Right lobe of liver (tissue), 6 donors: ENCODE data around the gene PHLDB2. TPM values are rescaled to one million over a fixed set of nuclear protein-coding genes. Genes with fewer than 3 reads are reported as not detected.

ENCODE experiments used
- ATAC-seq, 4 donors: fragments of 200-7000 bp; cut with Tn5 transposase; one replicate each; pipeline ENCODE4 v1.9.1; 2020; ENCODE audit warnings: mild to moderate bottlenecking in 4 of 4, moderate library complexity in 4 of 4
- DNase-seq, 3 donors: peaks; one replicate each; pipeline ENCODE4 v3.0.0-alpha.2; 2020
- H3K27ac ChIP-seq, 3 donors: fragments of 200-600 bp; one replicate each; pipeline ENCODE4 v1.8.0; 2022
- H3K27me3 ChIP-seq, 2 donors: fragments of 200-600 bp; one replicate each; pipeline ENCODE4 v1.8.0; 2022
- H3K36me3 ChIP-seq, 4 donors: fragments of 200-600 bp; sonication (generic) in 1 of 4; one replicate each; pipeline versions ENCODE4 v1.5.1 to v1.8.0; 2017 to 2022; ENCODE audit warnings: control low read depth in 1 of 4
- H3K4me1 ChIP-seq, 4 donors: fragments of 200-600 bp; sonication (generic) in 1 of 4; one replicate each; pipeline versions ENCODE4 v1.5.1 to v1.8.0; 2017 to 2022; ENCODE audit warnings: control low read depth in 1 of 4
- H3K4me3 ChIP-seq, 3 donors: fragments of 200-600 bp; one replicate each; pipeline ENCODE4 v1.8.0; 2022
- H3K9me3 ChIP-seq, 4 donors: fragments of 200-600 bp; sonication (generic) in 1 of 4; one replicate each; pipeline versions ENCODE4 v1.5.1 to v1.8.0; 2017 to 2022; ENCODE audit warnings: control low read depth in 1 of 4
- POLR2A ChIP-seq: fragments of 450-650 bp; IDR thresholded peaks from one replicate; pipeline ENCODE4 v1.6.1; 2017; ENCODE audit warnings: antibody characterized with exemption, mild to moderate bottlenecking
- WGBS: methylation state at CpG from one replicate; pipeline ENCODE4 v1.1.6; 2018; ENCODE audit warnings: low coverage, low lambda C conversion rate; ENCODE audit not compliant: insufficient coverage; ENCODE audit errors: missing lambda C conversion rate; 5-methylcytosine and 5-hydroxymethylcytosine counted together
- intact Hi-C, 2 donors: fragments of 100-400 bp; cut with DNase I; formaldehyde crosslinking; loops; one replicate each; pipeline versions ENCODE4 v1.11.2 to v1.14.1; 2022
- long read RNA-seq: library from polyadenylated mRNA; unstranded; transcript quantifications from one replicate; pipeline ENCODE4 v2.0.0, GENCODE V29; 2019
- total RNA-seq, 6 experiments: library from RNA; depleted of rRNA in 2 of 6; stranded (reverse); fragments of >200 nt in 2 of 6; fragmentation: NEBNext Ultra II Directional in 3 of 6; extraction: Animal tissue kit (Norgen Biotek cat#: 25700) in 3 of 6; gene quantifications; one replicate each; pipeline versions ENCODE4 v1.1.0 to v1.2.4, GENCODE V29; 2016 to 2023
- TF ChIP-seq, protein P1 (sequence below), 4 donors: fragments of 200-600 bp in 3 of 4; fragments of 450-650 bp in 1 of 4; IDR thresholded peaks; one replicate each; pipeline versions ENCODE4 v1.5.1 to v1.8.0; 2016 to 2022; ENCODE audit warnings: antibody characterized with exemption in 4 of 4, mild to moderate bottlenecking in 2 of 4
- donor health status: DM: no; HTN: yes; CAD: no.
- donor health status: DM: no; HTN: no; CAD: no.
- donor health status: DM: no; HTN: no; CAD: no.
- donor health status: DM: no; HTN: yes; CAD: no.
- donor health status: DM: no; HTN: yes; CAD: no.

Gene PHLDB2
- 10 to 100 TPM; 21.9 to 40.6 (median 31.2) TPM for total RNA-seq
- long read RNA-seq, partial matches to known transcripts, result 3 of 6 reads
- long read RNA-seq, other reads (novel, unspliced or antisense), result 3 of 6 reads

DNA sequence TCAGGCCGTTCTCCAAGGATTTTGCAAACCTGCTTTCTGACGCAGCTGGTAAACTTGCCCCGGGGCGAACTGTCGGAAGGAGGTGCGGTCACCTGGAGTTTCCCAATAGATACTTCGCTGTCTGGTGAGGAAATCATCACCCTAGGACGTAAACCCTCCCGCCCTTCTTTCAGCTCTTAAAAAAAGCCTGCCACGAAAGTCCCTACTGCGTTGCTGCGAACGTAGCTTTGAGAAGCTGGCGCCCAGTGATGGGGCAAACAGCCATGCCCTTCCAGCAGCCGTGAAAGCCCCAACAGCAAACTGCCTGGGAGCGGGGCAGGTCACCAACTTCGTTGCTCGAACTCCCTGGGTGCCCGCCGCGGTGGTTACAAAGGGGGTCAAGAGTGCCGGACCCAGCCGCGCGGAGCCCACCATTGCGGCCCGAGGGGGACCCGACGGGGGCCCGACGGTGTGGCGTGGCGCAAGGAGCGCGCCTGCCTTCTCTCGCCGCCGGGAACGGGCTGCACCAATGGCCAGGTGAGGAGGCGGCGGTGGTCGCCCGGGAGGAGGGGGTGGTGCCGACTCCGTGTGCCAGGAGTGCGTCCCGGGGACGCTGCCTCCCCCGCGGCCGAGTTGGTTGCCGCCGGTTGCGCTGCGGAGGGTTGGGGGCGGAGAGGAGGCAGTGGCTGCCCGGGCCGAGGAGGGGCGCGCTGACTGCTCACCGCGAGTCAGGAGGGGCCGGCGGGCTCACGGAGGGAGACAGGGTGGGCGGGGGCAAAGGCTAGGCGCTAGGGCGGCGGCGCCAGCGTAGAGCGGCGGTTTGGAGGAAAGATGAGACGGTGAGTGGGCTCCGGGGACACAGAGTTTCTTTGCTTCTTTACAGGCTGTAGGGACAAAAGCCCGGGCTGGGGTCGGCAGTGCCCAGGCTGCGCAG, at the start of gene PHLDB2:
Gene PHLDB2, plus strand, starts transcription at position 205 of the 913 bp plus-strand sequence. CDS start 24,813 bp downstream, outside the sequence.
- no peaks in the 10 kb centered on the region for H3K9me3 ChIP-seq
- DNase-seq, result peak; percentile 64 to 79 (median 71)
- peak; percentile 64 to 80 (median 66) for ATAC-seq
- H3K27ac ChIP-seq, result peak within 1 kb of the TSS; percentile 70 to 91 (median 79)
- H3K4me3 ChIP-seq, result peak within 1 kb of the TSS; percentile 54 to 73 (median 62)
- intact Hi-C loops, result no loop called here
- WGBS, result 0% methylated on average over 21 of the region's 78 CpGs
- TF ChIP-seq, protein P1, sequence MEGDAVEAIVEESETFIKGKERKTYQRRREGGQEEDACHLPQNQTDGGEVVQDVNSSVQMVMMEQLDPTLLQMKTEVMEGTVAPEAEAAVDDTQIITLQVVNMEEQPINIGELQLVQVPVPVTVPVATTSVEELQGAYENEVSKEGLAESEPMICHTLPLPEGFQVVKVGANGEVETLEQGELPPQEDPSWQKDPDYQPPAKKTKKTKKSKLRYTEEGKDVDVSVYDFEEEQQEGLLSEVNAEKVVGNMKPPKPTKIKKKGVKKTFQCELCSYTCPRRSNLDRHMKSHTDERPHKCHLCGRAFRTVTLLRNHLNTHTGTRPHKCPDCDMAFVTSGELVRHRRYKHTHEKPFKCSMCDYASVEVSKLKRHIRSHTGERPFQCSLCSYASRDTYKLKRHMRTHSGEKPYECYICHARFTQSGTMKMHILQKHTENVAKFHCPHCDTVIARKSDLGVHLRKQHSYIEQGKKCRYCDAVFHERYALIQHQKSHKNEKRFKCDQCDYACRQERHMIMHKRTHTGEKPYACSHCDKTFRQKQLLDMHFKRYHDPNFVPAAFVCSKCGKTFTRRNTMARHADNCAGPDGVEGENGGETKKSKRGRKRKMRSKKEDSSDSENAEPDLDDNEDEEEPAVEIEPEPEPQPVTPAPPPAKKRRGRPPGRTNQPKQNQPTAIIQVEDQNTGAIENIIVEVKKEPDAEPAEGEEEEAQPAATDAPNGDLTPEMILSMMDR (IDR thresholded peaks at IDR 0.05), result peak in 1 of 4 donors; percentile 7
- TF ChIP-seq POLR2A, result peak; percentile 6
- H3K36me3 ChIP-seq, result no peaks in the 10 kb centered on the region
- peaks cover 0 to 34% (median 10%) of the 10 kb centered on the region in 4 donors for H3K4me1 ChIP-seq
- H3K27me3 ChIP-seq, result no peaks in the 10 kb centered on the region

- H3K27me3 ChIP-seq, result no peaks in the 10 kb centered on the region
- no peaks in the 10 kb centered on the region for H3K36me3 ChIP-seq
- no peak overlapping the region for H3K27ac ChIP-seq
- peaks cover 0 to 28% (median 9%) of the 10 kb centered on the region in 4 donors for H3K4me1 ChIP-seq
- DNase-seq, result no peak
- intact Hi-C loops, result no loop called here
- TF ChIP-seq, protein P1 (IDR thresholded peaks at IDR 0.05), result no peak
- no peak overlapping the region for H3K4me3 ChIP-seq
- no peaks in the 10 kb centered on the region for H3K9me3 ChIP-seq
- ATAC-seq, result no peak
Observed at GRCh38 chr3:111810909-111811308, 48.2 kb upstream of the PHLDB2 start.

GRCh38 chr3:111811811-111812210, 47.3 kb upstream of the PHLDB2 start:
- TF ChIP-seq, protein P1 (IDR thresholded peaks at IDR 0.05), result no peak
- TF ChIP-seq POLR2A, result no peak
- Histone ChIP-seq H3K9me3 (no peaks in the 10 kb centered on the region), H3K27ac (no peak overlapping the region), H3K27me3 (no peaks in the 10 kb centered on the region), H3K4me3 (no peak overlapping the region), H3K36me3 (no peaks in the 10 kb centered on the region), H3K4me1 (peaks cover 0 to 28% (median 9%) of the 10 kb centered on the region in 4 donors)
- DNase-seq, result no peak
- intact Hi-C loops, result no loop called here
- no peak for ATAC-seq
- WGBS, result 83% methylated on average over 1 of the region's 1 CpG

- H3K27ac ChIP-seq, result no peak overlapping the region
- intact Hi-C loops, result no loop called here
- 76% methylated on average over 1 of the region's 1 CpG for WGBS
- no peak for TF ChIP-seq POLR2A
- ATAC-seq (no peak), DNase-seq (no peak)
- H3K4me1 ChIP-seq, result peaks cover 0 to 22% (median 6%) of the 10 kb centered on the region in 4 donors
- no peaks in the 10 kb centered on the region for H3K9me3 ChIP-seq
- H3K4me3 ChIP-seq, result no peak overlapping the region
- H3K27me3 ChIP-seq, result no peaks in the 10 kb centered on the region
- H3K36me3 ChIP-seq, result no peaks in the 10 kb centered on the region
Observed at GRCh38 chr3:111812701-111813100, 46.4 kb upstream of the PHLDB2 start.

GRCh38 chr3:111813441-111813840, 45.6 kb upstream of the PHLDB2 start:
- no peaks in the 10 kb centered on the region for H3K27me3 ChIP-seq
- no peak overlapping the region for H3K27ac ChIP-seq
- no peak for DNase-seq
- peaks cover 0 to 14% (median 5%) of the 10 kb centered on the region in 4 donors for H3K4me1 ChIP-seq
- H3K4me3 ChIP-seq, result no peak overlapping the region
- TF ChIP-seq, protein P1 (IDR thresholded peaks at IDR 0.05), result no peak
- TF ChIP-seq POLR2A, result no peak
- WGBS, result 75% methylated on average over 1 of the region's 1 CpG
- H3K36me3 ChIP-seq, result no peaks in the 10 kb centered on the region
- intact Hi-C loops, result no loop called here
- no peak for ATAC-seq
- no peaks in the 10 kb centered on the region for H3K9me3 ChIP-seq
